NT2/D1 (cell line): ENCODE data around the gene GRB10.

ENCODE experiments used
- SUZ12 ChIP-seq: IDR thresholded peaks from 2 replicates; pipeline ENCODE4 v1.6.1; 2011; ENCODE audit not compliant: insufficient read length, insufficient read depth; ENCODE audit errors: extremely low read depth
- ZNF274 ChIP-seq: IDR thresholded peaks from 2 replicates; pipeline ENCODE4 v1.6.1; 2011; ENCODE audit warnings: mild to moderate bottlenecking, low read depth, low read length

GRCh38 chr7:50669890-50670289 lies 112.8 kb downstream of the GRB10 start:
- TF ChIP-seq ZNF274, result no peak
- TF ChIP-seq SUZ12, result no peak
